Karpas-422 (cell line): ENCODE measurements around the gene DKKL1. TPM values are rescaled to one million over a fixed set of nuclear protein-coding genes. Genes with fewer than 3 reads are reported as not detected.
A peak's percentile ranks its signal among the peaks of the same experiment; 100 is the strongest.
"Not testable (repeated sequence)": the region's sequence is repeated elsewhere in the genome, so short reads cannot be mapped to it uniquely, and the experiment has no call there.

Experiments
- DNase-seq: peaks from one replicate; pipeline ENCODE4 v3.0.0-alpha.2; 2015
- H2AFZ ChIP-seq: fragments of 200-600 bp; sonication (generic); 2 replicates; pipeline ENCODE4 v1.6.1; 2014; ENCODE audit warnings: antibody characterized with exemption, low read length, mixed read lengths
- H3K27ac ChIP-seq: fragments of 200-600 bp; sonication (generic); 2 replicates; pipeline ENCODE4 v1.5.1; 2014; ENCODE audit warnings: mild to moderate bottlenecking, low read length, moderate library complexity
- H3K27me3 ChIP-seq: fragments of 200-600 bp; sonication (generic); 2 replicates; pipeline ENCODE4 v1.6.1; 2014; ENCODE audit warnings: low read length, mixed read lengths
- H3K36me3 ChIP-seq: fragments of 200-600 bp; sonication (generic); 2 replicates; pipeline ENCODE4 v1.6.1; 2014; ENCODE audit warnings: low read length, mixed read lengths; ENCODE audit not compliant: insufficient read depth
- H3K4me1 ChIP-seq: fragments of 200-600 bp; sonication (generic); 2 replicates; pipeline ENCODE4 v1.6.1; 2014; ENCODE audit warnings: mild to moderate bottlenecking, low read length, mixed read lengths
- H3K4me2 ChIP-seq: fragments of 200-600 bp; sonication (generic); 2 replicates; pipeline ENCODE4 v1.6.1; 2014; ENCODE audit warnings: low read length, low read depth, mild to moderate bottlenecking; ENCODE audit not compliant: poor library complexity, severe bottlenecking
- H3K4me3 ChIP-seq: fragments of 200-600 bp; sonication (generic); 2 replicates; pipeline ENCODE4 v1.5.1; 2014; ENCODE audit warnings: mild to moderate bottlenecking, antibody characterized with exemption, low read length, mixed read lengths
- H3K79me2 ChIP-seq: fragments of 200-600 bp; sonication (generic); 2 replicates; pipeline ENCODE4 v1.6.1; 2014; ENCODE audit warnings: mild to moderate bottlenecking, low read length, mixed read lengths
- H3K9ac ChIP-seq: fragments of 200-600 bp; sonication (generic); 2 replicates; pipeline ENCODE4 v1.6.0; 2014; ENCODE audit warnings: low read length
- H3K9me2 ChIP-seq: fragments of 200-600 bp; sonication (generic), shearing (Covaris generic); replicated peaks from 2 replicates; pipeline ENCODE4 v1.6.0; 2014; ENCODE audit warnings: mild to moderate bottlenecking, low read length, moderate library complexity; ENCODE audit not compliant: insufficient read depth
- H3K9me3 ChIP-seq: fragments of 300-700, 200-600 bp; sonication (generic); 2 replicates; pipeline ENCODE4 v1.6.1; 2014; ENCODE audit warnings: low read length, mixed read lengths
- H4K20me1 ChIP-seq: fragments of 200-600 bp; sonication (generic); 2 replicates; pipeline ENCODE4 v1.6.1; 2014; ENCODE audit warnings: mild to moderate bottlenecking, antibody characterized with exemption, low read length, low read depth; ENCODE audit not compliant: insufficient read depth
- total RNA-seq: library from RNA; depleted of rRNA; stranded (reverse); fragments of >200 nt; shearing (Covaris generic); gene quantifications from 2 replicates; pipeline ENCODE4 v1.2.3, GENCODE V29; 2014; ENCODE audit warnings: low replicate concordance

DKKL1 gene
- total RNA-seq, 1 experiment from 2014 or later = not detected

DNA sequence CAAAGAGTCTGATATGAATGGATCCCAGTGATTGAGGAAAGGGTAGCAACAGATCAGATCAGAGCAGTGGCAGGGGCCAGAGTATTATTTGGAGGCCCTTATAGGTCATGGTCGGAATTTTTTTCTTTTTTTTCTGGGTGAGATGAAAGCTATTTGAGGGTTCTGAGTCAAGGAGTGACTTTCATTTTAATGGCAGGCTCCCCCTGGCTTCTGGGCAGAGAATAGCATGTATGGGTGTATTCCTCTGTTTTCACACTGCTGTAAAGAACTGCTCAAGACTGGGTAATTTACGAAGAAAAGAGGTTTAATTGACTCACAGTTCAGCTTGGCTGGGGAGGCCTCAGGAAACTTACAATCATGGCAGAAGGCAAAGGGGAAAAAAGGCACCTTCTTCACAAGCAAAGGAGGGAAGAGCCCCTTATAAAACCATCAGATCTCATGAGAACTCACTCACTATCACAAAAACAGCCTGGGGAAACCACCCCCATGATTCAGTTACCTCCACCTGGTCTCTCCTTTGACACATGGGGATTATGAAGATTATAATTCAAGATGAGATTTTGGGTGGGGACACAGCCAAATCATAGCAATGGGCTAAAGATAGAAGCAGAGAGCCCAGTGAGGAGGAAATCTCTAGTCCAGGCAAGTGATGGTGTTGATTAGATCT lies 35.7 kb upstream of the DKKL1 start:
- peak; percentile 96 for DNase-seq
- Histone ChIP-seq H3K4me1 (peaks cover 86% of the 10 kb centered on the region), H4K20me1 (no peaks in the 10 kb centered on the region), H3K27ac (peak overlapping the region; percentile 96), H3K9me3 (no peaks in the 10 kb centered on the region), H3K4me2 (peak overlapping the region; percentile 98), H3K27me3 (no peaks in the 10 kb centered on the region), H3K36me3 (peaks cover 47% of the 10 kb centered on the region), H3K9ac (peak overlapping the region; percentile 93), H3K9me2 (no peaks in the 10 kb centered on the region), H3K79me2 (peaks cover 28% of the 10 kb centered on the region), H2AFZ (no peak overlapping the region), H3K4me3 (peak overlapping the region; percentile 59)

DNA sequence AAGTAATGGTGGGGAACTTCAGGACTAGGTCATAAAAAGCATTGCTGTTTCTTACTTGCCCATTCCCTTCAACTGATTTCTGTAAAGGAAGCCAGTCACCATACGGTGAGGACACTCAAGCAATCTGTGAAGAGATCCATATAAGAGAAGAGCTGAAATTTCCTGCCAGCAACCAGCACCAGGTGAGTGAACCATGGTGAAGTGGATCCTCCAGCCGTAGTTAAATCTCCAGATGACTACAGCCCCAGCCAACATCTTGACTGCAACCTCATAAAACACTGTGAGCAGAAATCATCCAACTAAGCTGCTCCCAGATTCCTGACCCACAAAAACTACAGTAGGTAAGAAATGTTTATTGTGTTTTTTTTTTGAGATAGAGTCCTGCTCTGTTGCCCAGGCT lies 34.9 kb upstream of the DKKL1 start:
- H2AFZ ChIP-seq = no peak overlapping the region
- DNase-seq = no peak
- H3K9me3 ChIP-seq = no peaks in the 10 kb centered on the region
- no peaks in the 10 kb centered on the region for H4K20me1 ChIP-seq
- H3K4me3 ChIP-seq = peak overlapping the region; percentile 59
- H3K27ac ChIP-seq = peak overlapping the region; percentile 96
- H3K4me2 ChIP-seq = peak overlapping the region; percentile 98
- no peaks in the 10 kb centered on the region for H3K9me2 ChIP-seq
- H3K79me2 ChIP-seq = peaks cover 21% of the 10 kb centered on the region
- H3K4me1 ChIP-seq = peaks cover 93% of the 10 kb centered on the region
- H3K36me3 ChIP-seq = peaks cover 39% of the 10 kb centered on the region
- H3K27me3 ChIP-seq = no peaks in the 10 kb centered on the region
- peak overlapping the region; percentile 93 for H3K9ac ChIP-seq

DNA sequence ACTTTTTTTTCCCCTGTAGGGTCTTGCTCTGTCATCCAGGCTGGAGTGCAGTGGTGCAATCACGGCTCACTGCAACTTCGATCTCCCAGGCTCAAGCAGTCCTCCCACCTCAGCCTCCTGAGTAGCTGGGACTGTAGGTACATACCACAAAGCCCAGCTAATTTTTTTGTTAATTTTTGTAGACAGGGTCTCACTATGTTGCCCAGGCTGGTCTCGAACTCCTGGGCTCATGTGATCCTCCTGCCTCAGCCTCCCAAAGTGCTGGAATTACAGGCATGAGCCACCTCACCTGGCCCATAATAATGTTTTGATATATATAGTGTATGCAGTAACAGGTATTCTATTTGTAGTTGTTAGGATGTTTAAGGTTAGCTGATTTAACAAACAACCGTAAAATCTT lies 32.5 kb upstream of the DKKL1 start:
- peaks cover 33% of the 10 kb centered on the region for H3K36me3 ChIP-seq
- peak overlapping the region; percentile 59 for H3K4me3 ChIP-seq
- H3K9me2 ChIP-seq, H2AFZ ChIP-seq, H3K27me3 ChIP-seq, H3K9me3 ChIP-seq, H4K20me1 ChIP-seq: not testable (repeated sequence)
- peak overlapping the region; percentile 96 for H3K27ac ChIP-seq
- peaks cover 22% of the 10 kb centered on the region for H3K79me2 ChIP-seq
- H3K4me2 ChIP-seq = peak overlapping the region; percentile 98
- peak overlapping the region; percentile 93 for H3K9ac ChIP-seq
- H3K4me1 ChIP-seq = peaks cover 96% of the 10 kb centered on the region
- peak; percentile 60 for DNase-seq

DNA sequence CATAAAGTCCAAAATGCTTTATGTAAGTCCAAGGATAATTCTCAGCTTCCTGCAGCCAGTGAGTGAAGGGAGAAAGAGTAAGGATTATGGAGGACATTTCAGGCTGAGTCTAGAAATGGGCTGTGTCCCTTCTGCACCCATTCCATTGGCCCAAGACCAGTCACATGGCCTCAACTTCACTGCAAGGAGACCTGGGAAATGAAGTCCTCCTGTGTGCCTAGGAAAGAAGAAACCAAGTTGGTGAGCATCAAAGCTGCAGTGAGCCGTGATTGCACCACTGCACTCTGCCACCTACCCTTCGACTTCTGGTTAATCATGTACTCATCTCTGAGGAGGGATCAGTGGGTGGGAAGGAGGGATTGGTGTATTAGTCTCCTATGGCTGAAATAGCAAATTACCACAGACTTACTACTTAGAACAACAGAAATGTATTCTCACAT lies 32.0 kb upstream of the DKKL1 start:
- H2AFZ ChIP-seq = no peak overlapping the region

DNA sequence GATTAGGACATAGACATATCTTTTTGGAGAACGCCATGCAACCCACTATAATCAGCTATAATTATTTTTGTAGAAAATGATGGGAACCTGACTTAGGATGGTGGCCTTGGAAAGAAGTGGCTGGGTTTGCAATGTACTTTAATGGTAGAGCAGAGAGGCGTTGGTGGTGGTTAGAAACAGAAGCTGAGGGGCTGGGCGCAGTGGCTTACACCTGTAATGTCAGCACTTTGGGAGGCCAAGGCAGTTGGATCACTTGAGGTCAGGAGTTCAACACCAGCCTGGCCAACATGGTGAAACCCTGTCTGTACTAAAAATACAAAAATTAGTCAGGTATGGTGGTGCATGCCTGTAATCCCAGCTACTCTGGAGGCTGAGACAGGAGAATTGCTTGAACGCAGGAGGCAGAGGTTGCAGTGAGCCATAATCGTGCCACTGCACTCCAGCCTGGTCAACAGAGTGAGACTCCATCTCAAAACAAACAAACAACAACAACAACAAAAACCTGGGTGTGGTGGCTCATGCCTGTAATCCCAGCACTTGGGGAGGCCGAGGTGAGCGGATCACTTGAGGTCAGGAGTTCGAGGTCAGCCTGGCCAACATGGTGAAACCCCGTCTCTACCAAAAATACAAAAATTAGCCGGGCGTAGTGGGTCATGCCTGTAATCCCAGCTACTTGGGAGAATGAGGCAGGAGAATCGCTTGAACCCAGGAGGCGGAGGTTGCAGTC lies 30.8 kb upstream of the DKKL1 start:
- Histone ChIP-seq H3K79me2 (peaks cover 36% of the 10 kb centered on the region), H3K4me2 (peak overlapping the region; percentile 98), H3K36me3 (peaks cover 41% of the 10 kb centered on the region), H3K4me3 (peak overlapping the region; percentile 57), H3K9ac (peak overlapping the region; percentile 93), H3K27ac (peak overlapping the region; percentile 96), H3K4me1 (peaks cover 96% of the 10 kb centered on the region)
- peak; percentile 50 for DNase-seq
- H3K27me3 ChIP-seq, H2AFZ ChIP-seq, H3K9me3 ChIP-seq, H3K9me2 ChIP-seq, H4K20me1 ChIP-seq: not testable (repeated sequence)

More for the DNA sequence above, 32.0 kb upstream of the DKKL1 start:
- Histone ChIP-seq H3K4me2 (peak overlapping the region; percentile 98), H3K27me3 (no peaks in the 10 kb centered on the region), H3K9ac (peak overlapping the region; percentile 93), H3K27ac (peak overlapping the region; percentile 96), H3K4me1 (peaks cover 96% of the 10 kb centered on the region), H3K4me3 (peak overlapping the region; percentile 59), H3K36me3 (peaks cover 38% of the 10 kb centered on the region), H3K9me2 (no peaks in the 10 kb centered on the region), H3K9me3 (no peaks in the 10 kb centered on the region), H4K20me1 (no peaks in the 10 kb centered on the region), H3K79me2 (peaks cover 27% of the 10 kb centered on the region)
- DNase-seq = peak; percentile 97

DNA sequence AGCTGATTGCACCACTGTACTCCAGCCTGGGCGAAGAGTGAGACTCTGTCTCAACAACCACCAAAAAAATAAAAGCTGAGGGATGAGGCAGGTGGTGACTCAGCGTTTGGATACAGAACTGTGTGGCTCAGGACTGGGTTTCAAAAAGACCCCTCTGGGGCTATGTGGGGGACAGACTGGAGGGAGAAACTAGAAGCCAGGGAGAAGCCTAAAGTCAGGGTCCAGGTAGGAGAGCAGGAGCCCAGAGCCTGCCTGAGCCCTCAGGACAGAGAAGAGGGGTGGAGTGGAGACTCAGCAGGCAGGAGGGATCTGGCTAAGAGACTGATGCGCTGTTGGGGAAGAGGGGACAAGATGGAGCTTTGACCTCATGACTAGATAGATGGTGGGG lies 30.3 kb upstream of the DKKL1 start:
- peak overlapping the region; percentile 57 for H3K4me3 ChIP-seq

DNA sequence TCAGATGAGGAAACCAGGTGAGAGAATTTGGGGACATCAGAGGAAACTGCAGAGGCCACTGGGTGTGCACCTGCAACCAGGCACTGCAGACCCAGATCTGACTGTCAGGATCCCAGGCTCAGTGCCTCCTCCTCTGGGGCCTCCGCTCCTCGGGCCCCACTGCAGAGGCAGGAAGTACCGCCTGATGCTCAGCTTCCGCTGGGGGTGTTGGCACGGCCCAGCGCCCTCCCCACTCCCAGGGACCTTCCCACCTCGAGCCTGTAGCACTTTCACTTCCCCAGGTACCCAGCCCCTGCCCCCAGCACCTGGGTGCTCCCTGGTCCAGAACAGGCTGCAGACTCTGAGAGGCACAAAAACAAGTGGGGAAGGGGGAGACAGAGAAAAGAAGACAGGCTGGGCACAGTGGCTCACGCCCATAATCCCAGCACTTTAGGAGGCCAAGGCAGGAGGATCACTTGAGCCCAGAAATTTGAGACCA lies 29.8 kb upstream of the DKKL1 start:
- Histone ChIP-seq H3K9me3 (no peaks in the 10 kb centered on the region), H2AFZ (no peak overlapping the region)

More for the DNA sequence above, 30.3 kb upstream of the DKKL1 start:
- no peaks in the 10 kb centered on the region; the same call in 1 of the 2 replicates for H4K20me1 ChIP-seq
- peak overlapping the region; percentile 98 for H3K4me2 ChIP-seq
- peak overlapping the region; percentile 93 for H3K9ac ChIP-seq
- H3K27me3 ChIP-seq = no peaks in the 10 kb centered on the region
- no peak overlapping the region for H2AFZ ChIP-seq
- peaks cover 36% of the 10 kb centered on the region for H3K79me2 ChIP-seq
- H3K4me1 ChIP-seq = peaks cover 96% of the 10 kb centered on the region
- H3K27ac ChIP-seq = peak overlapping the region; percentile 96
- DNase-seq = peak; percentile 67
- peaks cover 44% of the 10 kb centered on the region for H3K36me3 ChIP-seq
- H3K9me2 ChIP-seq = no peaks in the 10 kb centered on the region
- H3K9me3 ChIP-seq = no peaks in the 10 kb centered on the region

More for the DNA sequence above, 29.8 kb upstream of the DKKL1 start:
- Histone ChIP-seq H4K20me1 (no peaks in the 10 kb centered on the region; the same call in 1 of the 2 replicates), H3K4me2 (peak overlapping the region; percentile 98), H3K4me1 (peaks cover 95% of the 10 kb centered on the region), H3K9ac (peak overlapping the region; percentile 93), H3K27ac (peak overlapping the region; percentile 96), H3K9me2 (no peaks in the 10 kb centered on the region), H3K79me2 (peaks cover 36% of the 10 kb centered on the region), H3K36me3 (peaks cover 46% of the 10 kb centered on the region), H3K27me3 (no peaks in the 10 kb centered on the region), H3K4me3 (peak overlapping the region; percentile 79)
- DNase-seq = peak; percentile 99
